SU-DHL-6 (cell line): ENCODE measurements around the gene RAVER1.

Experiments used
- H2AFZ ChIP-seq: fragments of 200-600 bp; sonication (generic); 2 replicates; pipeline ENCODE4 v1.6.1; 2014; ENCODE audit warnings: low read depth, mild to moderate bottlenecking, moderate library complexity, mixed read lengths, antibody characterized with exemption, low read length; ENCODE audit not compliant: severe bottlenecking
- H3F3A ChIP-seq: fragments of 200-600 bp; shearing (Covaris generic); 2 replicates; pipeline ENCODE4 v1.6.0; 2016; ENCODE audit warnings: antibody characterized with exemption, mild to moderate bottlenecking; ENCODE audit not compliant: insufficient read depth
- H3K27ac ChIP-seq: fragments of 200-600 bp; sonication (generic); 2 replicates; pipeline ENCODE4 v1.5.1; 2016; ENCODE audit warnings: low read depth, mild to moderate bottlenecking, low read length, moderate library complexity, mixed read lengths
- H3K27me3 ChIP-seq: fragments of 200-600 bp; sonication (generic), shearing (Covaris generic); 2 replicates; pipeline ENCODE4 v1.6.0; 2014; ENCODE audit warnings: mild to moderate bottlenecking, low read length
- H3K36me3 ChIP-seq: fragments of 200-600 bp; sonication (generic); 2 replicates; pipeline ENCODE4 v1.6.1; 2014; ENCODE audit warnings: mild to moderate bottlenecking, low read length, mixed read lengths
- H3K4me2 ChIP-seq: fragments of 300-600, 200-600 bp; shearing (Covaris generic), sonication (generic); 2 replicates; pipeline ENCODE4 v1.6.0; 2014; ENCODE audit warnings: low read length, low read depth, mild to moderate bottlenecking; ENCODE audit not compliant: poor library complexity, severe bottlenecking
- H3K4me3 ChIP-seq: fragments of 200-600 bp; sonication (generic); 2 replicates; pipeline ENCODE4 v1.5.1; 2014; ENCODE audit warnings: antibody characterized with exemption, low read length, mild to moderate bottlenecking, mixed read lengths; ENCODE audit not compliant: insufficient read depth, poor library complexity, severe bottlenecking
- H3K79me2 ChIP-seq: fragments of 200-600 bp; sonication (generic); 2 replicates; pipeline ENCODE4 v1.6.1; 2014; ENCODE audit warnings: mild to moderate bottlenecking, low read length, moderate library complexity; ENCODE audit not compliant: insufficient read depth
- H3K9ac ChIP-seq: fragments of 200-600 bp; sonication (generic); 2 replicates; pipeline ENCODE4 v1.7.0; 2014; ENCODE audit warnings: mild to moderate bottlenecking, low read length
- H3K9me2 ChIP-seq: fragments of 200-600 bp; sonication (generic); replicated peaks from 2 replicates; pipeline ENCODE4 v1.6.1; 2014; ENCODE audit warnings: low read length; ENCODE audit not compliant: insufficient read depth
- H3K9me3 ChIP-seq: fragments of 200-600 bp; sonication (generic); 2 replicates; pipeline ENCODE4 v1.6.1; 2014; ENCODE audit warnings: low read length, mixed read lengths; ENCODE audit not compliant: insufficient read depth
- H4K20me1 ChIP-seq: fragments of 200-600 bp; sonication (generic); 2 replicates; pipeline ENCODE4 v1.6.1; 2014; ENCODE audit warnings: low read depth, mild to moderate bottlenecking, antibody characterized with exemption, low read length, moderate library complexity, mixed read lengths
- CTCF ChIP-seq: fragments of 200-600 bp; sonication (generic); IDR thresholded peaks from one replicate; pipeline ENCODE4 v1.5.1; 2017; ENCODE audit warnings: antibody characterized with exemption, mild to moderate bottlenecking, low read length, moderate library complexity; ENCODE audit not compliant: insufficient read depth, poor library complexity, severe bottlenecking
- EZH2phosphoT487 ChIP-seq: fragments of 200-600 bp; sonication (generic), shearing (Covaris generic); conservative IDR thresholded peaks from 2 replicates; pipeline ENCODE4 v1.6.1; 2018; ENCODE audit warnings: mild to moderate bottlenecking, antibody characterized with exemption, low read length, moderate library complexity, mixed read lengths

The RAVER1 gene

GRCh38 chr19:10299545-10300458 lies 33.5 kb downstream of the RAVER1 start:
- Histone ChIP-seq H3K9ac (no peak overlapping the region), H2AFZ (no peak overlapping the region), H3K79me2 (no peaks in the 10 kb centered on the region), H3K36me3 (no peaks in the 10 kb centered on the region), H3F3A (no peaks in the 10 kb centered on the region), H3K4me2 (no peak overlapping the region), H3K9me2 (no peaks in the 10 kb centered on the region), H3K4me3 (no peak overlapping the region), H3K27me3 (no peaks in the 10 kb centered on the region), H3K27ac (no peak overlapping the region), H3K9me3 (no peaks in the 10 kb centered on the region), H4K20me1 (no peaks in the 10 kb centered on the region)
- no peak for TF ChIP-seq CTCF
- TF ChIP-seq EZH2phosphoT487: no peak

- Histone ChIP-seq H3K4me3 (no peak overlapping the region), H3K9me3 (no peaks in the 10 kb centered on the region), H3K27me3 (no peaks in the 10 kb centered on the region), H3K27ac (no peak overlapping the region), H3K9me2 (no peaks in the 10 kb centered on the region), H4K20me1 (no peaks in the 10 kb centered on the region), H3K9ac (0 out of 2 replicates have a peak overlapping the region, but pooled peaks have one; percentile 14), H3K4me2 (peak overlapping the region; percentile 49), H2AFZ (no peak overlapping the region), H3F3A (no peaks in the 10 kb centered on the region), H3K79me2 (no peaks in the 10 kb centered on the region), H3K36me3 (no peaks in the 10 kb centered on the region)
- TF ChIP-seq CTCF: no peak
- TF ChIP-seq EZH2phosphoT487: no peak
These were observed 37.3 kb downstream of the RAVER1 start for GRCh38 chr19:10295847-10296591.

GRCh38 chr19:10295305-10295846 lies 38.0 kb downstream of the RAVER1 start:
- H4K20me1 ChIP-seq: no peaks in the 10 kb centered on the region
- H3K27ac ChIP-seq: no peak overlapping the region
- TF ChIP-seq CTCF: no peak
- TF ChIP-seq EZH2phosphoT487: no peak
- H3K79me2 ChIP-seq: no peaks in the 10 kb centered on the region
- no peaks in the 10 kb centered on the region for H3K9me3 ChIP-seq
- 0 out of 2 replicates have a peak overlapping the region, but pooled peaks have one; percentile 14 for H3K9ac ChIP-seq
- H3K36me3 ChIP-seq: no peaks in the 10 kb centered on the region
- H3K4me2 ChIP-seq: peak overlapping the region; percentile 49
- no peaks in the 10 kb centered on the region for H3F3A ChIP-seq
- H3K9me2 ChIP-seq: no peaks in the 10 kb centered on the region
- H3K27me3 ChIP-seq: no peaks in the 10 kb centered on the region
- no peak overlapping the region for H3K4me3 ChIP-seq
- H2AFZ ChIP-seq: no peak overlapping the region
